ENCODE measurements around the gene JMJD6. TPM values are rescaled to one million over a fixed set of nuclear protein-coding genes. Genes with fewer than 3 reads are reported as not detected.
A peak's percentile ranks its signal among the peaks of the same experiment; 100 is the strongest.
"Not testable (repeated sequence)": the region's sequence is repeated elsewhere in the genome, so short reads cannot be mapped to it uniquely, and the experiment has no call there.

Gene JMJD6
- total RNA-seq, 2 donors from 2014 or later, result 74.3 to 97.1 TPM

GRCh38 chr17:76732734-76733617 lies 6.6 kb upstream of the JMJD6 start:
- peaks cover 39% of the 10 kb centered on the region for H3K36me3 Mint-ChIP-seq

GRCh38 chr17:76731800-76732733 lies 5.7 kb upstream of the JMJD6 start:
- H3K27ac Mint-ChIP-seq, result peak overlapping the region; percentile 41 to 54
- peaks cover 46 to 52% of the 10 kb centered on the region in 2 donors for H3K4me1 Mint-ChIP-seq (ENCODE audit: low read depth in 2 of 2)
- peak overlapping the region; percentile 92 for H3K4me3 Mint-ChIP-seq
- ATAC-seq; H3K27me3 Mint-ChIP-seq; H3K9me3 Mint-ChIP-seq; DNase-seq (ENCODE audit: low spot score): not testable (repeated sequence)
- H3K36me3 Mint-ChIP-seq, result peaks cover 39% of the 10 kb centered on the region

More at GRCh38 chr17:76732734-76733617, 6.6 kb upstream of the JMJD6 start:
- peak overlapping the region; percentile 79 to 87 for H3K27ac Mint-ChIP-seq
- H3K27me3 Mint-ChIP-seq, result no peaks in the 10 kb centered on the region
- peaks cover 38 to 45% of the 10 kb centered on the region in 2 donors for H3K4me1 Mint-ChIP-seq (ENCODE audit: low read depth in 2 of 2)
- peak overlapping the region; percentile 92 for H3K4me3 Mint-ChIP-seq
- ATAC-seq (no peak), DNase-seq (ENCODE audit: low spot score) (no peak)
- no peaks in the 10 kb centered on the region for H3K9me3 Mint-ChIP-seq

- Mint-ChIP-seq H3K27me3 (no peaks in the 10 kb centered on the region), H3K36me3 (peaks cover 12% of the 10 kb centered on the region), H3K4me1 (ENCODE audit: low read depth in 2 of 2) (peaks cover 27 to 30% of the 10 kb centered on the region in 2 donors), H3K27ac (peak overlapping the region; percentile 89 to 91), H3K4me3 (peak overlapping the region; percentile 96), H3K9me3 (no peaks in the 10 kb centered on the region)
- DNase-seq (ENCODE audit: low spot score), result no peak
- ATAC-seq, result no peak
Observed at GRCh38 chr17:76727745-76728456, 1.5 kb upstream of the JMJD6 start.

- H3K27me3 Mint-ChIP-seq, result no peaks in the 10 kb centered on the region
- H3K36me3 Mint-ChIP-seq, result peaks cover 13% of the 10 kb centered on the region
- peaks cover 27 to 32% of the 10 kb centered on the region in 2 donors for H3K4me1 Mint-ChIP-seq (ENCODE audit: low read depth in 2 of 2)
- peak within 1 kb of the TSS; percentile 96 for H3K4me3 Mint-ChIP-seq
- H3K27ac Mint-ChIP-seq, result peak within 1 kb of the TSS; percentile 89 to 91
- DNase-seq (ENCODE audit: low spot score) (peak; percentile 89), ATAC-seq (peak; percentile 73 to 75)
- no peaks in the 10 kb centered on the region for H3K9me3 Mint-ChIP-seq
Observed at GRCh38 chr17:76726776-76727718, 641 bp upstream of the JMJD6 start, which contains the start of gene METTL23. Gene METTL23, plus strand, starts transcription at chr17:76726839. Its CDS starts 2,872 bp downstream, at chr17:76729711.

- H3K9me3 Mint-ChIP-seq, result no peaks in the 10 kb centered on the region
- peaks cover 20% of the 10 kb centered on the region for H3K36me3 Mint-ChIP-seq
- peak; percentile 61 to 62 for ATAC-seq
- peak overlapping the region; percentile 96 for H3K4me3 Mint-ChIP-seq
- no peaks in the 10 kb centered on the region for H3K27me3 Mint-ChIP-seq
- DNase-seq (ENCODE audit: low spot score), result peak; percentile 87
- peak overlapping the region; percentile 89 to 91 for H3K27ac Mint-ChIP-seq
- H3K4me1 Mint-ChIP-seq (ENCODE audit: low read depth in 2 of 2), result peaks cover 32 to 36% of the 10 kb centered on the region in 2 donors
Observed at GRCh38 chr17:76725580-76726230, 701 bp downstream of the JMJD6 start.

GRCh38 chr17:76723812-76724211 lies 2.6 kb downstream of the JMJD6 start:
- peak overlapping the region; percentile 96 for H3K4me3 Mint-ChIP-seq
- H3K4me1 Mint-ChIP-seq (ENCODE audit: low read depth in 2 of 2), result peaks cover 35 to 36% of the 10 kb centered on the region in 2 donors
- H3K36me3 Mint-ChIP-seq, result peaks cover 26% of the 10 kb centered on the region
- DNase-seq (ENCODE audit: low spot score) (no peak), ATAC-seq (no peak)
- no peak overlapping the region for H3K27ac Mint-ChIP-seq
- H3K27me3 Mint-ChIP-seq, result no peaks in the 10 kb centered on the region
- no peaks in the 10 kb centered on the region for H3K9me3 Mint-ChIP-seq

GRCh38 chr17:76722977-76723376 lies 3.4 kb downstream of the JMJD6 start:
- H3K9me3 Mint-ChIP-seq; H3K27ac Mint-ChIP-seq; DNase-seq (ENCODE audit: low spot score); H3K27me3 Mint-ChIP-seq; ATAC-seq: not testable (repeated sequence)
- Mint-ChIP-seq H3K36me3 (peaks cover 28% of the 10 kb centered on the region), H3K4me3 (peak overlapping the region; percentile 10), H3K4me1 (ENCODE audit: low read depth in 2 of 2) (peaks cover 37 to 38% of the 10 kb centered on the region in 2 donors)

GRCh38 chr17:76722279-76722678 lies 4.1 kb downstream of the JMJD6 start:
- Mint-ChIP-seq H3K27me3 (no peaks in the 10 kb centered on the region), H3K27ac (peak overlapping the region in 1 of 2 donors; percentile 58), H3K9me3 (no peaks in the 10 kb centered on the region), H3K4me3 (no peak overlapping the region), H3K36me3 (peaks cover 28% of the 10 kb centered on the region), H3K4me1 (ENCODE audit: low read depth in 2 of 2) (peaks cover 31% of the 10 kb centered on the region in 2 donors)
- ATAC-seq (no peak), DNase-seq (ENCODE audit: low spot score) (no peak)

GRCh38 chr17:76721463-76721862 lies 4.9 kb downstream of the JMJD6 start:
- Mint-ChIP-seq H3K9me3 (no peaks in the 10 kb centered on the region), H3K36me3 (peaks cover 30% of the 10 kb centered on the region), H3K27ac (peak overlapping the region in 1 of 2 donors; percentile 58), H3K4me3 (no peak overlapping the region), H3K27me3 (no peaks in the 10 kb centered on the region), H3K4me1 (ENCODE audit: low read depth in 2 of 2) (peaks cover 32 to 38% of the 10 kb centered on the region in 2 donors)
- ATAC-seq (no peak), DNase-seq (ENCODE audit: low spot score) (no peak)

GRCh38 chr17:76720941-76721340 lies 5.5 kb downstream of the JMJD6 start:
- Mint-ChIP-seq H3K36me3 (peaks cover 35% of the 10 kb centered on the region), H3K9me3 (no peaks in the 10 kb centered on the region), H3K27ac (no peak overlapping the region), H3K4me3 (no peak overlapping the region), H3K4me1 (ENCODE audit: low read depth in 2 of 2) (peaks cover 37 to 43% of the 10 kb centered on the region in 2 donors), H3K27me3 (no peaks in the 10 kb centered on the region)
- ATAC-seq (no peak), DNase-seq (ENCODE audit: low spot score) (no peak)

GRCh38 chr17:76720211-76720610 lies 6.2 kb downstream of the JMJD6 start:
- Mint-ChIP-seq H3K27me3 (no peaks in the 10 kb centered on the region), H3K9me3 (no peaks in the 10 kb centered on the region)

GRCh38 chr17:76718516-76718915 lies 7.9 kb downstream of the JMJD6 start:
- H3K36me3 Mint-ChIP-seq, result peaks cover 45% of the 10 kb centered on the region
- ATAC-seq, result no peak
- H3K27me3 Mint-ChIP-seq, result no peaks in the 10 kb centered on the region
- peak overlapping the region; percentile 6 for H3K4me3 Mint-ChIP-seq
- DNase-seq (ENCODE audit: low spot score), result no peak
- H3K9me3 Mint-ChIP-seq, result no peaks in the 10 kb centered on the region
- peaks cover 48 to 58% of the 10 kb centered on the region in 2 donors for H3K4me1 Mint-ChIP-seq (ENCODE audit: low read depth in 2 of 2)
- peak overlapping the region in 1 of 2 donors; percentile 39 for H3K27ac Mint-ChIP-seq

More at GRCh38 chr17:76720211-76720610, 6.2 kb downstream of the JMJD6 start:
- no peak overlapping the region for H3K27ac Mint-ChIP-seq
- H3K36me3 Mint-ChIP-seq, result peaks cover 32% of the 10 kb centered on the region
- peaks cover 38 to 46% of the 10 kb centered on the region in 2 donors for H3K4me1 Mint-ChIP-seq (ENCODE audit: low read depth in 2 of 2)
- no peak for ATAC-seq
- DNase-seq (ENCODE audit: low spot score), result no peak
- no peak overlapping the region for H3K4me3 Mint-ChIP-seq
